Parathyroid adenoma (tissue), 2 donors: ENCODE measurements around the gene IMPDH1.

Experiments used
- H2AFZ ChIP-seq: fragments of 300-600 bp; sonication (generic); one replicate; pipeline ENCODE4 v1.7.0; 2017; ENCODE audit warnings: antibody characterized with exemption, mild to moderate bottlenecking
- H3K27ac ChIP-seq: fragments of 300-600 bp; sonication (generic); one replicate; pipeline ENCODE4 v1.7.0; 2017
- H3K27me3 ChIP-seq: fragments of 300-600 bp; sonication (generic); one replicate; pipeline ENCODE4 v1.7.0; 2017; ENCODE audit warnings: low read length; ENCODE audit not compliant: control insufficient read depth, insufficient read depth
- H3K36me3 ChIP-seq: fragments of 300-600 bp; sonication (generic); one replicate; pipeline ENCODE4 v1.7.0; 2017; ENCODE audit warnings: low read length; ENCODE audit not compliant: control insufficient read depth, insufficient read depth
- H3K4me1 ChIP-seq: fragments of 300-600 bp; sonication (generic); one replicate; pipeline ENCODE4 v1.7.0; 2017; ENCODE audit warnings: control low read depth
- H3K4me2 ChIP-seq: fragments of 300-600 bp; sonication (generic); one replicate; pipeline ENCODE4 v1.7.0; 2017; ENCODE audit warnings: low read length
- H3K4me3 ChIP-seq: fragments of 300-600 bp; sonication (generic); one replicate; pipeline ENCODE4 v1.7.0; 2017; ENCODE audit warnings: low read depth, low read length
- H3K79me2 ChIP-seq: fragments of 300-600 bp; sonication (generic); one replicate; pipeline ENCODE4 v1.7.0; 2017; ENCODE audit warnings: control low read depth
- H3K9ac ChIP-seq: fragments of 300-600 bp; sonication (generic); one replicate; pipeline ENCODE4 v1.7.0; 2017; ENCODE audit warnings: mild to moderate bottlenecking
- H3K9me3 ChIP-seq: fragments of 300-600 bp; sonication (generic); one replicate; pipeline ENCODE4 v1.7.0; 2017; ENCODE audit warnings: low read length; ENCODE audit not compliant: control insufficient read depth
- TF ChIP-seq, protein P1 (sequence below): fragments of 300-600 bp; sonication (generic); IDR thresholded peaks from one replicate; pipeline ENCODE4 v1.7.0; 2017; ENCODE audit warnings: antibody characterized with exemption, mild to moderate bottlenecking
- donor health status: primary hyperparathyroidism.

IMPDH1 gene

DNA sequence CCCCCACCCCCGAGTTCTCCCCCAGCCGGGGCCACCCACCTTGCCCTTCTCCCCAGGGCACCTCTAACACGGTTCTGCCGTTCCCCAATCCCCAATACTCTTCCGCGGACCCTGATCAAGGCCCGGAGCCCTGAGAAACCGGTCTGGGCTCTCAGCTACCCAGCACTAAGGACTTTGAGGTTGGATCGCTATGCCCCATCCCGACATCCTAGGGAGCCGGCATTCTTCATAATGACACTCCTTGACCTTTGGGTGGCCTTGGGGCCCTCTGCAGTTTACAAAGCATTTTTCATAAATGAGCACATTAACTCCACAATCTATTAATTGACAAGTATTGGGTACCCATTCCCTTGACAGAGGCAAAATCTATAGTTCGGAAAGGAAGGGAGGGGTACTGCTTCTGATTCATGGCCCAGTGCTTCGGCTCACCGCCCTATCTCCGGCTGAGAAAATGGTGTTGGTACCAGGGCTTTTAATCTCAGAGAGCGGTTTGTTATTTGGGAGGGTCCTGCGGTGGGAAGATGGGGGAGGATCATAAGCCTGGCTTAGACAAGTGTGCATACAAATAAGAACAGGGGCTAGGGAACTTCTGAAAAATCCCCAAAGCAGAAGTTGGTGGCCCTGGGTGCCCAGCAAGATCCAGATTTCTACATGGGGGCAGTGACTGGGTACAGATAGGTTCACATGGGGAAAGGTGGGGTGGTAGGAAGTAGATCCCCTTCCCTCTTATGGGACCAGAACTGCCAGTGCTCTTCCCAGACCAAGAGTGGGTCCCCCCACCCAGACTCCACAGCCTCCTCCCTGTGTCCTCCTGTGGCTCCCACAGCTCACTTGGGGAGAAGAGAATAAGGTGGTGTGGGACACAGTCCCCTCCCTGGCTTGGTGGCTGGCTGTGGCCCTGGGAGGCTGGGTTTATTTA, 3.2 kb downstream of the IMPDH1 start:
- no peak overlapping the region for H3K4me2 ChIP-seq
- H3K9me3 ChIP-seq = no peaks in the 10 kb centered on the region
- TF ChIP-seq, protein P1, sequence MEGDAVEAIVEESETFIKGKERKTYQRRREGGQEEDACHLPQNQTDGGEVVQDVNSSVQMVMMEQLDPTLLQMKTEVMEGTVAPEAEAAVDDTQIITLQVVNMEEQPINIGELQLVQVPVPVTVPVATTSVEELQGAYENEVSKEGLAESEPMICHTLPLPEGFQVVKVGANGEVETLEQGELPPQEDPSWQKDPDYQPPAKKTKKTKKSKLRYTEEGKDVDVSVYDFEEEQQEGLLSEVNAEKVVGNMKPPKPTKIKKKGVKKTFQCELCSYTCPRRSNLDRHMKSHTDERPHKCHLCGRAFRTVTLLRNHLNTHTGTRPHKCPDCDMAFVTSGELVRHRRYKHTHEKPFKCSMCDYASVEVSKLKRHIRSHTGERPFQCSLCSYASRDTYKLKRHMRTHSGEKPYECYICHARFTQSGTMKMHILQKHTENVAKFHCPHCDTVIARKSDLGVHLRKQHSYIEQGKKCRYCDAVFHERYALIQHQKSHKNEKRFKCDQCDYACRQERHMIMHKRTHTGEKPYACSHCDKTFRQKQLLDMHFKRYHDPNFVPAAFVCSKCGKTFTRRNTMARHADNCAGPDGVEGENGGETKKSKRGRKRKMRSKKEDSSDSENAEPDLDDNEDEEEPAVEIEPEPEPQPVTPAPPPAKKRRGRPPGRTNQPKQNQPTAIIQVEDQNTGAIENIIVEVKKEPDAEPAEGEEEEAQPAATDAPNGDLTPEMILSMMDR = no peak
- no peak overlapping the region for H3K9ac ChIP-seq
- peaks cover 3% of the 10 kb centered on the region for H3K79me2 ChIP-seq
- H3K27ac ChIP-seq = no peak overlapping the region
- no peaks in the 10 kb centered on the region for H3K36me3 ChIP-seq
- H3K4me3 ChIP-seq = no peak overlapping the region
- no peak overlapping the region for H2AFZ ChIP-seq
- peaks cover 12% of the 10 kb centered on the region for H3K4me1 ChIP-seq
- H3K27me3 ChIP-seq = no peaks in the 10 kb centered on the region

DNA sequence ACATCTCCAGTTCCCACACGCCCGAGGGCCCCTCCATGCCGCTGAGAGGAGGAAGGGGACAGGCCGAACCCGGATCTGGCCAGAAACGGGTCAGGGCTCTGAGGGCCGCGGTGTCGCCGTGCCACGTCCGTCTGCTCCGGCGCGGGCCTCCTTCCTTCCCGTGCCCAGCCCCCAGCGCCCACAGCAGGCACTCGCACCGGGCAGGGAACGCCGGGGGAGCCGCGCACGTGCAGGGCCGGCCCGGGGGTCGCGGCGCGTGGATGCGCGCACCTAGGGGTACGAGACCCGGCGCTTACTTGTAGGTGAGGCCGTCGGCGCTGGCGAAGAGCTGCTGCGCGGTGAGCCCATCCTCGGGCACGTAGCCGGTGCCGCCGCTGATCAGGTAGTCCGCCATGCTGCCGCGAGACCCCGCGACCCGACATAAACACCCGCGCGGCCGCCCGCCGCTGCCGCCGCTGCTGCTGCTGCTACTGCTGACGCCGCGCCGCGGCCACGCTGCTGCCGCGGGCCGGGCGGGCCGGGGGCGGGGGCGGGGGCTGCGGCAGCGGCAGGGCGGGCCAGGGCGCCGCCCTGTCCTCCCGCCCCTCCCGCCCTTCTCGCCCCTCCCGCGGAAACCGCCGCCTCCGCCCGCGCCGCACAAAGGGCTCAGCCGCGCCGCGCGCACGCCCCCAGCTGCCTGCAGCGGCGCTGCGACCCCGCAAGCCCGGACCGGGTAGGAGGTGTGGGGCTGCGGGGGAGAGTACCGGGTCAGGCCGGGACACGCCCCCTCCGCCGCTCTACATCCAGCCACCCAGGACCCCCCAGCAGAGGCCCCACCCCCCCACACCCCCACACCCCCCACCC, 4.1 kb downstream of the IMPDH1 start:
- Histone ChIP-seq H3K9me3 (no peaks in the 10 kb centered on the region), H3K4me3 (peak overlapping the region; percentile 55), H3K9ac (peak overlapping the region; percentile 53), H3K79me2 (peaks cover 3% of the 10 kb centered on the region), H3K36me3 (no peaks in the 10 kb centered on the region), H3K27ac (peak overlapping the region; percentile 37), H3K4me2 (peak overlapping the region; percentile 87), H2AFZ (peak overlapping the region; percentile 94), H3K4me1 (peaks cover 12% of the 10 kb centered on the region), H3K27me3 (no peaks in the 10 kb centered on the region)
- TF ChIP-seq, protein P1 = no peak

DNA sequence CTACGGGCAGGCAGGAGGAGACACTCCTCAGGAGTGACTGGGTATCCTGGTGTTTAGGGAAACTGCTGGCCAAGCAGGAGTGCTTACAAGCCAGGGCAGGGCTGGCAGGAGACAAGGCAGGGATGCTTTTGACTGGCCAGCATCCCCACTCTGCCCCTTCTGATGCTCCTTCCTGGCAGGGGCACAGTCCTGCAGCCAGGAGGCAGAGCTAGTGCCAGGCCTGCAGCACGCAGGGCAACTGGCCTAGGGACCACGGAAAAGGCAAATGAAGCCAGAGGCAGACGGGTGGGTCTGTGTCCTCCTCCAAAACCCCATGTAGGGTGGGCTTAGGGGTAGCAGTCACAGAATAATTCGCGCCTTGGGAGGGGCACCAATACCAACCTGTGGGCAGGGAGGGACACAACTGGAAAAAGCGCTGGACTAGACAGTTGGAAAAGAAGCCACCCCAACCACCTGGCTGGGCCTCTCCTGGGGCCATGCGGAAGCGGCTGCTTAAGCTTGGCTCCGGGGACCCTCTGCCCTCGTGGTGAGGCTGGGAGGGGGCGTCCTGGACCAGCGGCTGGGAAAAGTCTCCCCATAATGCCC, 4.8 kb downstream of the IMPDH1 start:
- H3K9me3 ChIP-seq = no peaks in the 10 kb centered on the region
- peaks cover 3% of the 10 kb centered on the region for H3K79me2 ChIP-seq
- peak overlapping the region; percentile 55 for H3K4me3 ChIP-seq
- no peaks in the 10 kb centered on the region for H3K36me3 ChIP-seq
- peak overlapping the region; percentile 37 for H3K27ac ChIP-seq
- TF ChIP-seq, protein P1 = peak; percentile 33
- peaks cover 12% of the 10 kb centered on the region for H3K4me1 ChIP-seq
- peak overlapping the region; percentile 87 for H3K4me2 ChIP-seq
- H2AFZ ChIP-seq = peak overlapping the region; percentile 94
- peak overlapping the region; percentile 53 for H3K9ac ChIP-seq
- H3K27me3 ChIP-seq = no peaks in the 10 kb centered on the region

DNA sequence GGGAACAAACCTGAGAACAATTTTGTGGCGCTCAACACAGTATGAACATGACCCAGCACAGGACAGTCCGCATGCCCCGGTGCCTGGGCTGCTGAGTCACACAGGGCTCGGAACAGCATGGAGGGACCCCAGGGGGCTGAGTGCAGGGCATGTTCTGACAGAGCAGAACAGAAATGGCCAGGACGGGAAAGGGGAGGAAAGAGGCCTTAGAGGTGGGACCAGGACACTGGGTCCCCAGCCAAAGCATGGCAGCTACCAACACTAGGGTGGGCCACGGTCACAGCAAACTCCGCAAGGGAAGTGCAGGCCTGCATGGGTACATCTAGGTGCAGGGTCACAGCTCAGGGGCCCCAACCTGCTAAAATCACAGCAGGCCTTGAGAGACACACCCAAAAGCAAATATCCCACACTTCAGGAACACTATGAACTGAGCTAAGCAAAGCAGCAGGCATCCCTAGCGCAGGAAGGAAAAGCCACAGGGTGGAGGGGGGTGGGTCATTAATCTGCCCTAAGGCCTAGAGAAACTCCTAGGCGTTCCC, 5.6 kb downstream of the IMPDH1 start:
- H3K79me2 ChIP-seq = peaks cover 3% of the 10 kb centered on the region
- H3K4me1 ChIP-seq = peaks cover 10% of the 10 kb centered on the region
- TF ChIP-seq, protein P1 = no peak
- no peak overlapping the region for H3K9ac ChIP-seq
- H3K4me3 ChIP-seq = no peak overlapping the region
- H3K4me2 ChIP-seq = no peak overlapping the region
- no peaks in the 10 kb centered on the region for H3K36me3 ChIP-seq
- no peaks in the 10 kb centered on the region for H3K9me3 ChIP-seq
- no peak overlapping the region for H3K27ac ChIP-seq
- H3K27me3 ChIP-seq = no peaks in the 10 kb centered on the region
- no peak overlapping the region for H2AFZ ChIP-seq
